Left renal cortex interstitium (tissue), 4 donors: Measurements from ENCODE around the gene MRGPRX3. TPM values are rescaled to one million over a fixed set of nuclear protein-coding genes. Genes with fewer than 3 reads are reported as not detected.
A peak's percentile ranks its signal among the peaks of the same experiment; 100 is the strongest.
"Not testable (repeated sequence)": the region's sequence is repeated elsewhere in the genome, so short reads cannot be mapped to it uniquely, and the experiment has no call there.

ENCODE experiments used
- DNase-seq, 4 donors: peaks; one replicate each; pipeline ENCODE4 v3.0.0-alpha.2; 2013; ENCODE audit warnings: low read depth in 4 of 4, low spot score in 2 of 4, missing footprints in 1 of 4
- polyA plus RNA-seq, 4 donors: library from polyadenylated mRNA; unstranded; fragments of 120-200 nt; gene quantifications; one replicate each; pipeline ENCODE4 v1.2.1, GENCODE V29; 2013; ENCODE audit not compliant: insufficient read length in 4 of 4

MRGPRX3 gene
- not detected for polyA plus RNA-seq

- DNase-seq = no peak
Measured at GRCh38 chr11:18132341-18132740, at the start of gene MRGPRX3. Gene MRGPRX3 (plus strand): TSS chr11:18132571. CDS start chr11:18137203, 4,632 bp downstream.

GRCh38 chr11:18088366-18088765, 44.0 kb upstream of the MRGPRX3 start:
- DNase-seq = no peak

GRCh38 chr11:18088966-18089365, 43.4 kb upstream of the MRGPRX3 start:
- DNase-seq = no peak

DNA sequence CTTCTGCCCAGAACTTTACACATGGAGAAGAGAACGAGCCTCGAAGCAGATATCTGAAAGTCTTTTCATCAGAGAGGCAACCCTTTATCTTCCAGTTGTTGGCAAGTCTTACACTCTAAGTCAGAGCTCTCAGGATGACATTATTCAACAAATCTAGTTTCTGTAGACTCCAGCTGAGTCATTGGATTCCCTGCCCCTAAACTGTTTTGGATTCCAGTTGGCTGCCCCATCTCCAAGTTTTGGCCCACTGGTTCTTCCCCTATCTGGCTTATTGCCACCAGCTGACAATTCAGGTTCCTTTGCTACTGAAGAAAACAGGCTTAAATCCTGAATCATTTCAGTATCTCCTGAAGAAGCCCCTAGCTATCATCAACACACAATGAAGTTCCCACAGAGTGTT, 40.6 kb upstream of the MRGPRX3 start:
- no peak for DNase-seq

GRCh38 chr11:18093959-18094358, 38.4 kb upstream of the MRGPRX3 start:
- DNase-seq = no peak

- no peak for DNase-seq
Measured at GRCh38 chr11:18100926-18101656, 31.3 kb upstream of the MRGPRX3 start.

DNA sequence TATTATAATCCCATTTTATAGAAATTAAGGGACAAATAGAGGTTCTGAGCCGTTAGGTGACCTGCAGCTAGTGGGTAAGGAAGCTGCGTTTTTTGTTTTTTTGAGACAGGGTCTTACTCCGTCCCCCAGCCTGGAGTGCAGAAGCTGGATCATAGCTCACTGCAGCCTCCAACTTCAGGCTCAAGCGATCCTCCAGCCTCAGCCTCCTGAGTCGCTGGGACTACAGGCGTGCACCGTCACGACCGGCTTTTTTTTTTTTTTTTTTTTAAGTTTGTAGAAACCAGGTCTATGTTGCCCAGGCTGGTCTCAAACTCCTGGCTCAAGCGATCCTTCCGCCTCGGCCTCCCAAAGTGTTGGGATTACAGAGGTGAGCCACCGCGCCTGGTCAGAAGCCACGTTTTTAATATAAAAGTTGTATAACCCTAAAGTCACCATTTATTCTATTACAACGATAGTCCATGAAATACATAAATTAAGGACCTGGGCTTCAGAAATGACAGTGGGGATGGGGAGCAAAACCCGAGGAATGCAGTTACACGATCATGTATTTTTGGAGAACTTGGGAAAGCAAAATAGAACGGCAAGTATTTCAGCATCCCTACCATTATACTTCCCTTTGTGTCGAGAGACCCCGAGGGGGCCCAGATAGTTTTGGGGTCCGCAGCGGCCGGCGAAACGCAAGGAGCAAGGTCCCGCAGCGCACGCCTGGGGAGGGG, 27.1 kb upstream of the MRGPRX3 start:
- DNase-seq = no peak

GRCh38 chr11:18105802-18106574, 26.4 kb upstream of the MRGPRX3 start, which contains the start of gene SAAL1:
Gene SAAL1 (minus strand): TSS chr11:18106082. CDS start chr11:18106041, 41 bp downstream.
- DNase-seq = peak; percentile 60 to 72 (median 67)

DNA sequence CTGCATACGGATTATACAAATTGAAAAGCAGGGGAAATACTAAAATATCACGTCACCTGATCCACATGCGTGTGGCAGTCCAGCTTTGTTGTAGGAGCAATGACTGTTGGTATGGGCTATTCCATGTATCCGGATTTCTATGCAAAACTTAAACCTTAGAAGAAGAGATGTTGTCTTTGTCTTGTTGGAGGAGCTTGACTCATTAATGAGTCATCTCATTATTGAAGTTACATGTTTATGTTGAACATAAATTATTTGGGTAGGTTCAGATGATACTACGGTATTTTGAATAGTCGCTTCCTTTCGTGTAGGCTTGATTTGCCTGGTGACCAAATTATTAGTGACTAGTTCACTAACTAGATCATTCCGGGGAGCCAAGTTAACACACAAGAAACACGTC, 25.7 kb upstream of the MRGPRX3 start:
- DNase-seq = no peak

GRCh38 chr11:18108254-18108653, 24.1 kb upstream of the MRGPRX3 start:
- no peak for DNase-seq

DNA sequence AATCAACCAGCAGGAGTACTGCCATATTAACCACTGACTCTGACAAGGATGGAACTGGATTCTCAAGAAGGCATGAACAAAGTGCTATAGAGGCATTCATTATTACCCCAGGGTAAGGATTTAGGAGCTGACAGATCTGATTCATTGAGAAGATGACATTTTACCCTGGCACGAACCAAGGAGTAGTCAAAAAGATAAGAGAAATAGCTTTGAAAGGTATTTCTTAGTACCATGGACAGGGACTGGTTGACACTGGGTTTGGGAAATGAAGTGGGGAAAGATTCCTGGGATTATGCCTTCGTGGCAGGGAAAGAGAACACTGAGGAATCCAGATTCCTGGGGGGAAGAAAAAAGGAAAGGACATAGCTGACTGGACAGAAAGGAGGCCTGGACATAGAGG, 21.4 kb upstream of the MRGPRX3 start:
- DNase-seq = no peak

DNA sequence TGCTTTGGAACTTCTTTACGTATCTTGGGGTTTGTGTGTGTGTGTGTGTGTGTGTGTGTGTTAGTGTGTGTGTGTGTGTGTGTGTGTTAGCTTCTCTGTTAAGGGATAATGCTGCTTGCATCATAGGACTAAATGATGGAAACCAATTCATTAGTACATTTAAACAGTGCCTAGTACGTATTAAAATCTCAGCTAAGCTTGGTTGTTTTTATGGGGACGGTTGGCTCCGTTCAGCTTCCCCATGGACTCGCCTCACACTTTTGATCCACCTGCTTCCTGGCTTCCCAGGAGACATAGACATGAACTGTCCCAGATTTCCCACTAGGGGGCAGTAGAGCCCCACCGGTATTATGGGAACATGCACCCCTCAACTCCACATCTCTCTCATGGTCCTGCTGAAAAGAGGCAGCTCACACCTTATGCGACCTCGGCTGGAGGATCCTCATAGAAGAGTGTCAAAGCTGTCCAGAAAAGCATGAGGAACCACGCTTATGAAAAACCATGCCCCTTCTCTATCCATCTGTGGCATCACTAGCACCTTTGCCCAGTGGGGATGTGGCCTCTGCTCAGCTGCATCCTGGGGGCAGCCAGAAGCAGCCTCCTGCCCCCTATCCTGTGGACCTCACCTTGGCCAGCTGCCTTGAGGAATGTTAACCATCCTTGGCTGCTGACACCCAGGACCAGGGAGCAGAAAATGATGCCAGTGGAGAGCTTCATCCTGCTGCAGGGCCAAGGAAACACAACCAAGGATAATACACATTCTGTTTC, 16.8 kb upstream of the MRGPRX3 start:
- DNase-seq = peak in 2 of 4 donors; percentile 23 to 50

DNA sequence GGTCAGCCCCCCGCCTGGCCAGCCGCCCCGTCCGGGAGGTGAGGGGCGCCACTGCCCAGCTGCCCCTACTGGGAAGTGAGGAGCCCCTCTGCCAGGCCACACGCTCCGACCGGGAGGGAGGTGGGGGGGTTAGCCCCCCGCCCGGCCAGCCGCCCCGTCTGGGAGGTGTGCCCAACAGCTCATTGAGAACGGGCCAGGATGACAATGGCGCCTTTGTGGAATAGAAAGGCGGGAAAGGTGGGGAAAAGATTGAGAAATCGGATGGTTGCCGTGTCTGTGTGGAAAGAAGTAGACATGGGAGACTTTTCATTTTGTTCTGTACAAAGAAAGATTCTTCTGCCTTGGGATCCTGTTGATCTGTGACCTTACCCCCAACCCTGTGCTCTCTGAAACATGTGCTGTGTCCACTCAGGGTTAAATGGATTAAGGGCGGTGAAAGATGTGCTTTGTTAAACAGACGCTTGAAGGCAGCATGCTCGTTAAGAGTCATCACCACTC, 11.0 kb upstream of the MRGPRX3 start:
- DNase-seq = not testable (repeated sequence)

DNA sequence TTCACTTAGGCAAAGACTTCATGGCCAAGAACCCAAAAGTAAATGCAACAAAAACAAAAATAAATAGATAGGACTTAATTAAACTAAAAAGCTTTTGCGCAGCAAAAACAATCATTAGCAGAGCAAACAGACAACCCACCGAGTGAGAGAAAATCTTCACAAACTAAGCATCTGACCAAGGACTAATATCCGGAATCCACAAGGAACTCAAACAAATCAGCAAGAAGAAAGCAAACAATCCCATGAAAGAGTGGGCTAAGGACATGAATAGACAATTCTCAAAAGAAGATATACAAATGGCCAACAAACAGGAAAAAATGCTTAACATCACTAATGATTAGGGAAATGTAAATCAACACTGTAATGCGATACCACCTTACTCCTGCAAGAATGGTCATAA, 1.3 kb upstream of the MRGPRX3 start:
- not testable (repeated sequence) for DNase-seq

DNA sequence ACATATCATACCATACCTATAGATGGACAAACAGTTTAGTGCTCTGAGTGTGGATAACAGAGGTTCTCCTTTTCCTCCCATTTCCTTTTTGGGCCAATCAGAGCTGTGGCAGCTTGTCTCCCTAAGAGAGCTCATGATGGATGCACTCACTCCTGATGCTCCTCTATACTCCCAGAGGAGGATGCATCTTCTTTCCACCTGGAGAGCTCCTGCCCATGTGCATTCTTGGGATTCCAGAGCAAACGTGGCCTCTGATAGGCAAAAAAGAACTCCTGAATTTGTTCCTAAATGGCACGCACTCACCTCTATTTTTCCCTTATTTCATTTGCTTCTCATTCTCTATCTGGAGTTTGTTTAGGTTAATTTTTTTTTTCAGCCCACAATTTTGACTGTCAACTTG, 2.9 kb downstream of the MRGPRX3 start:
- DNase-seq = no peak

DNA sequence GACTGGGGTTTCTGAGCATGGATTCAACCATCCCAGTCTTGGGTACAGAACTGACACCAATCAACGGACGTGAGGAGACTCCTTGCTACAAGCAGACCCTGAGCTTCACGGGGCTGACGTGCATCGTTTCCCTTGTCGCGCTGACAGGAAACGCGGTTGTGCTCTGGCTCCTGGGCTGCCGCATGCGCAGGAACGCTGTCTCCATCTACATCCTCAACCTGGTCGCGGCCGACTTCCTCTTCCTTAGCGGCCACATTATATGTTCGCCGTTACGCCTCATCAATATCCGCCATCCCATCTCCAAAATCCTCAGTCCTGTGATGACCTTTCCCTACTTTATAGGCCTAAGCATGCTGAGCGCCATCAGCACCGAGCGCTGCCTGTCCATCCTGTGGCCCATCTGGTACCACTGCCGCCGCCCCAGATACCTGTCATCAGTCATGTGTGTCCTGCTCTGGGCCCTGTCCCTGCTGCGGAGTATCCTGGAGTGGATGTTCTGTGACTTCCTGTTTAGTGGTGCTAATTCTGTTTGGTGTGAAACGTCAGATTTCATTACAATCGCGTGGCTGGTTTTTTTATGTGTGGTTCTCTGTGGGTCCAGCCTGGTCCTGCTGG, 4.9 kb downstream of the MRGPRX3 start:
- no peak for DNase-seq

DNA sequence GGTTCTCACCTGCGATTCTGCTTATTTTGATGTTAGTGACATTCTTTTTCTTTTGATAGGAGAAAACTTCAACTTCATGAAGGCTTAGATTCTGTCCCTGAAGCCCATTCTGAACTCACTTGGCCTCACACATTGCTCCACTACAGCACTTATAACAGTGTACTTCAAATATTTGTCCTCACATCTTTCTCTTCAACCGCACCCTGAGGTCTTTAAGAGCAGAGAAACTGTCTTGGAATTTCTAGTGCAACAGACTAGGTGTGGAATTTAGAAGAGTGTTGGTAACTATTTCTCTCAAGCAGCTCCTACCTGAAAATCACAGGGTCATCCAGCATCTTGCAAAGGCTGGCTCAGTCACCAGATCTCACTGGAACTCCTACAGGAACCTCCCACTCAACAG, 7.8 kb downstream of the MRGPRX3 start:
- no peak for DNase-seq

- DNase-seq = no peak
Measured at GRCh38 chr11:18144243-18144642, 11.9 kb downstream of the MRGPRX3 start.

DNA sequence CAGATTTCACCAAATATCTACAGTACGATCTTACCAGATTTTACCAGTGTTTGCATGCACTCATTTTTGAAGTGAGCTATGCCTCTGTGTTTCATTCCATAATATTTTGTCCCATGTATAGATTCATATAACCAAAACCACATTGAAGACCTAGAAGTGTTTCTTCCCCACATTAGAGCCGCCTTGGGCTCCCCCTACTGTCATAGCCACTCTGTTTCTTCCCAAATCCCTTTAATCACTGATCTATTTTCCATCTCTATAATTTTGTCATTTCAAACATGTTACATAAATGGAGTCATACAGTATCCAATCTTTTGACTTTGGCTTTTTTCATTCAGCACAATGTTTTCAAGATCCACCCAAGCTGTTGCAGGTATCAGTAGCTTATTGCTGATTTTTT, 12.7 kb downstream of the MRGPRX3 start:
- no peak for DNase-seq

DNA sequence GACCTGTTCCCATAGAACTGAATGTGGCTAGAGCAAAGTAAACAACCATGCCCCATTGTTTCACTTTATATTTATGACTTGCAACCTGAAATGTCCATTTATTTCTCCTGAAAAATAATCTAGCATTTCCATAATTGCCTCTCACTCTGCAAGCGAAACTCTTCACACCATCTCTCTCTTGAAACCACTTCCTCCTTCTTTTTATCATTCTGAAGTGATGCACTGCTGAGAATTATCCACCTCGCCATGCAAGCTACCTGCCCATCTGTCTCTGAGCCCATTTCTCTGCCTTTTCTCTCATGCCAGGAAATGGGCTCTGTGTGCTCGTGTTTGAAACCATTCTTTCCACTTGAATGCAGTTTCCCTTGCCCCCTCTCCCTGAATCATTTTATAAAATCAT, 13.5 kb downstream of the MRGPRX3 start:
- DNase-seq = no peak
